Natural killer cell (primary cell): ENCODE results near the gene SPAM1. TPM values are rescaled to one million over a fixed set of nuclear protein-coding genes. Genes with fewer than 3 reads are reported as not detected.
"Not testable (repeated sequence)": the region's sequence is repeated elsewhere in the genome, so short reads cannot be mapped to it uniquely, and the experiment has no call there.

Source experiments
- ATAC-seq, 3 donors: fragments of 150-1000 bp in 2 of 3; fragments of 200-7000 bp in 1 of 3; cut with Tn5 transposase; 1 replicate in 1 of 3; 2 replicates in 2 of 3; pipeline ENCODE4 v1.10.0; 2021; ENCODE audit warnings: mild to moderate bottlenecking in 2 of 3, moderate library complexity in 2 of 3
- DNase-seq, 2 donors: peaks; one replicate each; pipeline versions ENCODE4 v3.0.0 to v3.0.0-alpha.2; 2013 to 2021; ENCODE audit warnings: mixed read lengths in 1 of 2
- H3K27ac ChIP-seq: one replicate; pipeline ENCODE4 v1.5.1; 2013; ENCODE audit warnings: mild to moderate bottlenecking, low read length
- H3K27me3 ChIP-seq: one replicate; pipeline ENCODE4 v1.6.1; 2013; ENCODE audit warnings: low read length; ENCODE audit not compliant: control insufficient read depth, insufficient read depth
- H3K36me3 ChIP-seq: one replicate; pipeline ENCODE4 v1.6.1; 2013; ENCODE audit warnings: low read length; ENCODE audit not compliant: control insufficient read depth, insufficient read depth
- H3K4me1 ChIP-seq: one replicate; pipeline ENCODE4 v1.6.1; 2013; ENCODE audit warnings: low read length; ENCODE audit not compliant: control insufficient read depth, insufficient read depth
- H3K4me3 ChIP-seq: one replicate; pipeline ENCODE4 v1.5.1; 2013; ENCODE audit warnings: low read length
- H3K9me3 ChIP-seq: one replicate; pipeline ENCODE4 v1.6.1; 2013; ENCODE audit warnings: low read length; ENCODE audit not compliant: control insufficient read depth, insufficient read depth
- H3K27ac Mint-ChIP-seq, 2 donors: one replicate each; pipeline ENCODE4 v1.8.0; 2022; ENCODE audit warnings: mild to moderate bottlenecking in 2 of 2, mixed read lengths in 2 of 2, moderate library complexity in 1 of 2
- H3K27me3 Mint-ChIP-seq, 2 donors: one replicate each; pipeline ENCODE4 v1.8.0; 2022; ENCODE audit warnings: low read depth in 2 of 2, mixed read lengths in 2 of 2
- H3K36me3 Mint-ChIP-seq: one replicate; pipeline ENCODE4 v1.8.0; 2022; ENCODE audit warnings: mixed read lengths
- H3K4me1 Mint-ChIP-seq, 2 donors: one replicate each; pipeline ENCODE4 v1.8.0; 2022; ENCODE audit warnings: mixed read lengths in 2 of 2
- H3K4me3 Mint-ChIP-seq: one replicate; pipeline ENCODE4 v1.8.0; 2022; ENCODE audit warnings: mild to moderate bottlenecking, moderate library complexity, mixed read lengths
- H3K9me3 Mint-ChIP-seq, 2 donors: one replicate each; pipeline ENCODE4 v1.8.0; 2022; ENCODE audit warnings: mixed read lengths in 2 of 2
- WGBS: methylation state at CpG from one replicate; pipeline ENCODE4 v1.1.7; 2013; ENCODE audit warnings: missing lambda C conversion rate; ENCODE audit not compliant: insufficient coverage; 5-methylcytosine and 5-hydroxymethylcytosine counted together
- intact Hi-C: fragments of 100-400 bp; cut with micrococcal nuclease; formaldehyde crosslinking; loops from one replicate; pipeline ENCODE4 v1.14.2; 2022
- total RNA-seq, 4 donors: library from RNA; stranded (reverse); fragments of 120-200 nt in 1 of 4; gene quantifications; one replicate each; pipeline versions ENCODE4 v1.2.3 to v1.2.4, GENCODE V29; 2013 to 2022
- TF ChIP-seq, protein P1 (sequence below): fragments of 200-600 bp; IDR thresholded peaks from one replicate; pipeline ENCODE4 v1.8.0; 2022; ENCODE audit warnings: antibody characterized with exemption

Gene SPAM1
- total RNA-seq, 3 donors from 2014 or later (not counting 1 experiment from before 2014, with no cell fraction given), result not detected

DNA sequence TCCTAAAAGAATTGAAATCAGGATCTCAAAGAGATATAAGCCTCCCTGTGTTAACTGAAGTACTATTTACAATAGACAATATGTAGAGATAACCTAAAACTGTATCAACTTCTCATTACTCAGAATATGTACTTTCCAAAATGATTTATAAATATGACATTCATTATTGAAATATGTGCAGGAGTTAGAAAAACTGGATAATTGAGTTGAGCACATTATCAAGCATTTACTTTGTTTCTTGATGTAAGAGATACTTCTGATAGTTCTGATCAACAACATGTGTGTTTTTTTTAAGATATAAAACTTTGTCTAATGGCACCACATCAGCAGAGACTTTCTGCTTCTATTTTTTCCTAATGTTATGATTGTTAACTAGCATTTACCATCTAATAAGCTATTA is 41.9 kb upstream of the SPAM1 start:
- Mint-ChIP-seq H3K9me3 (peaks cover 0 to 4% of the 10 kb centered on the region in 2 donors), H3K4me3 (no peak overlapping the region), H3K4me1 (no peaks in the 10 kb centered on the region), H3K36me3 (no peaks in the 10 kb centered on the region), H3K27me3 (peaks cover 3 to 6% of the 10 kb centered on the region in 2 donors), H3K27ac (no peak overlapping the region)
- no peak for DNase-seq
- intact Hi-C loops, result no loop called here
- no peak for ATAC-seq
- no peaks in the 10 kb centered on the region for H3K9me3 ChIP-seq
- no peak overlapping the region for H3K4me3 ChIP-seq
- TF ChIP-seq, protein P1, sequence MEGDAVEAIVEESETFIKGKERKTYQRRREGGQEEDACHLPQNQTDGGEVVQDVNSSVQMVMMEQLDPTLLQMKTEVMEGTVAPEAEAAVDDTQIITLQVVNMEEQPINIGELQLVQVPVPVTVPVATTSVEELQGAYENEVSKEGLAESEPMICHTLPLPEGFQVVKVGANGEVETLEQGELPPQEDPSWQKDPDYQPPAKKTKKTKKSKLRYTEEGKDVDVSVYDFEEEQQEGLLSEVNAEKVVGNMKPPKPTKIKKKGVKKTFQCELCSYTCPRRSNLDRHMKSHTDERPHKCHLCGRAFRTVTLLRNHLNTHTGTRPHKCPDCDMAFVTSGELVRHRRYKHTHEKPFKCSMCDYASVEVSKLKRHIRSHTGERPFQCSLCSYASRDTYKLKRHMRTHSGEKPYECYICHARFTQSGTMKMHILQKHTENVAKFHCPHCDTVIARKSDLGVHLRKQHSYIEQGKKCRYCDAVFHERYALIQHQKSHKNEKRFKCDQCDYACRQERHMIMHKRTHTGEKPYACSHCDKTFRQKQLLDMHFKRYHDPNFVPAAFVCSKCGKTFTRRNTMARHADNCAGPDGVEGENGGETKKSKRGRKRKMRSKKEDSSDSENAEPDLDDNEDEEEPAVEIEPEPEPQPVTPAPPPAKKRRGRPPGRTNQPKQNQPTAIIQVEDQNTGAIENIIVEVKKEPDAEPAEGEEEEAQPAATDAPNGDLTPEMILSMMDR, result no peak
- no peaks in the 10 kb centered on the region for H3K36me3 ChIP-seq
- no peaks in the 10 kb centered on the region for H3K27me3 ChIP-seq
- no peaks in the 10 kb centered on the region for H3K4me1 ChIP-seq
- H3K27ac ChIP-seq, result no peak overlapping the region

DNA sequence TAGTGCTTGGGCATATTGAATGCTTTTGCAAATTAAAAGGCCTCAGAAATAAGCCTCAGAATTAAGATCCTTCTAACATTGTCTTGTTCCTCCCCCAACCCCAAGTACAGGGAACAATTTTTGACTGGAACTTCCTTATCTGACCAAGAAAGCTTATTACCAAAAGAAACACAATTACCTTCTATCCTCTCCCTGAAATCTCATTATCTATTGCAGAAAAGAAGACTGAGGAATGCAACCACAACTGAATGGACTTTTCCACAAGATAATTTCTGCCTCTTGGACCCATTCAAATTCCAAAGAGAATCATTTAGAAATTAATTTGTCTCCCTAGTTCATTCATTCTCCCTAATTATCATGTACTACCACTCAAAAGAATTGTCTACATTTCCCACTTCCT is 36.8 kb upstream of the SPAM1 start:
- H3K27me3 ChIP-seq, result no peaks in the 10 kb centered on the region
- no peaks in the 10 kb centered on the region for H3K4me1 ChIP-seq
- peaks cover 2% of the 10 kb centered on the region for H3K9me3 ChIP-seq
- Mint-ChIP-seq H3K36me3 (no peaks in the 10 kb centered on the region), H3K27me3 (peaks cover 3 to 6% of the 10 kb centered on the region in 2 donors), H3K27ac (no peak overlapping the region), H3K4me3 (no peak overlapping the region), H3K4me1 (no peaks in the 10 kb centered on the region), H3K9me3 (peaks cover 0 to 8% of the 10 kb centered on the region in 2 donors)
- no peak overlapping the region for H3K4me3 ChIP-seq
- ATAC-seq, result no peak
- H3K27ac ChIP-seq, result no peak overlapping the region
- TF ChIP-seq, protein P1, result no peak
- no peak for DNase-seq
- no peaks in the 10 kb centered on the region for H3K36me3 ChIP-seq
- intact Hi-C loops, result no loop called here

DNA sequence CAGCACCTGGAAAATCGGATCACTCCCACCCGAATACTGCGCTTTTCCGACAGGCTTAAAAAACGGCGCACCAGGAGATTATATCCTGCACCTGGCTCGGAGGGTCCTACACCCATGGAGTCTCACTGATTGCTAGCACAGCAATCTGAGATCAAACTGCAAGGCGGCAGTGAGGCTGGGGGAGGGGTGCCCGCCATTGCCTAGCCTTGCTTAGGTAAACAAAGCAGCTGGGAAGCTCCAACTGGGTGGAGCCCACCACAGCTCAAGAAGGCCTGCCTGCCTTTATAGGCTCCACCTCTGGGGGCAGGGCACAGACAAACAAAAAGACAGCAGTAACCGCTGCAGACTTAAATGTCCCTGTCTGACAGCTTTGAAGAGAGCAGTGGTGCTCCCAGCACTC is 30.3 kb upstream of the SPAM1 start:
- H3K9me3 ChIP-seq, H3K36me3 Mint-ChIP-seq, DNase-seq, H3K27ac Mint-ChIP-seq, H3K4me1 Mint-ChIP-seq, H3K27me3 Mint-ChIP-seq, ATAC-seq, H3K27me3 ChIP-seq, H3K4me3 ChIP-seq, H3K27ac ChIP-seq, intact Hi-C loops, H3K36me3 ChIP-seq, H3K4me1 ChIP-seq, H3K4me3 Mint-ChIP-seq: not testable (repeated sequence)
- WGBS, result 90% methylated on average over 10 of the region's 10 CpGs
- H3K9me3 Mint-ChIP-seq, result peaks cover 2 to 10% of the 10 kb centered on the region in 2 donors

DNA sequence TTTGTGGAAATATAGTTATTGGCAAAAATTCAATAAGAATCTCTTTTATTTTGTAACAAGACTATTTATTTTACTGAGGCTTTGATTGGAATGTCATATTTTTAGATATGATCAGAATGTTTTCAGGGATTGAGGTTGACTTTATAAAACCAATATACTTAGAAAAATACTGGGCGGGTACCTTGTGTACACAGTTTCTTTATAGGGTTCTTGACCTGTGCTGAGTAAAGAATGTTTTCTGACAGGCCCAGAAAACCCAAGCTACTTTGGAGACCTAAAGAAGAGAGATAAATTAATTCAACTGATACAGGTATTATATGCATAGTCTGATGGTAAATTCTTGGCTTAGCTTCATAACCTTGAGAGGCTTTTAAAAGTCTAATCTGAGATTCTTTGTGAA is 23.9 kb upstream of the SPAM1 start:
- DNase-seq (no peak), ATAC-seq (no peak)
- no peaks in the 10 kb centered on the region for H3K4me1 Mint-ChIP-seq
- Histone ChIP-seq H3K36me3 (no peaks in the 10 kb centered on the region), H3K9me3 (no peaks in the 10 kb centered on the region), H3K27me3 (no peaks in the 10 kb centered on the region), H3K27ac (no peak overlapping the region), H3K4me3 (no peak overlapping the region), H3K4me1 (no peaks in the 10 kb centered on the region)
- peaks cover 0 to 10% of the 10 kb centered on the region in 2 donors for H3K9me3 Mint-ChIP-seq
- peaks cover 8% of the 10 kb centered on the region for H3K36me3 Mint-ChIP-seq
- H3K4me3 Mint-ChIP-seq, result no peak overlapping the region
- H3K27ac Mint-ChIP-seq, result no peak overlapping the region
- intact Hi-C loops, result no loop called here
- peaks cover 0 to 3% of the 10 kb centered on the region in 2 donors for H3K27me3 Mint-ChIP-seq
- TF ChIP-seq, protein P1, result no peak
- whole genome bisulfite sequencing, result 100% methylated on average over 1 of the region's 1 CpG
